Measurements from ENCODE around the gene GSTK1. TPM values are rescaled to one million over a fixed set of nuclear protein-coding genes. Genes with fewer than 3 reads are reported as not detected.
A peak's percentile ranks its signal among the peaks of the same experiment; 100 is the strongest.
"Not testable (repeated sequence)": the region's sequence is repeated elsewhere in the genome, so short reads cannot be mapped to it uniquely, and the experiment has no call there.

GSTK1 gene
- total RNA-seq, 1 donor = 91.9 TPM

GRCh38 chr7:143285806-143286521 is 22.7 kb downstream of the GSTK1 start:
- DNase-seq (ENCODE audit: low read depth) = no peak
- H3K4me3 ChIP-seq (ENCODE audit: low read depth, low read length) = no peak overlapping the region
- TF ChIP-seq, protein P1, sequence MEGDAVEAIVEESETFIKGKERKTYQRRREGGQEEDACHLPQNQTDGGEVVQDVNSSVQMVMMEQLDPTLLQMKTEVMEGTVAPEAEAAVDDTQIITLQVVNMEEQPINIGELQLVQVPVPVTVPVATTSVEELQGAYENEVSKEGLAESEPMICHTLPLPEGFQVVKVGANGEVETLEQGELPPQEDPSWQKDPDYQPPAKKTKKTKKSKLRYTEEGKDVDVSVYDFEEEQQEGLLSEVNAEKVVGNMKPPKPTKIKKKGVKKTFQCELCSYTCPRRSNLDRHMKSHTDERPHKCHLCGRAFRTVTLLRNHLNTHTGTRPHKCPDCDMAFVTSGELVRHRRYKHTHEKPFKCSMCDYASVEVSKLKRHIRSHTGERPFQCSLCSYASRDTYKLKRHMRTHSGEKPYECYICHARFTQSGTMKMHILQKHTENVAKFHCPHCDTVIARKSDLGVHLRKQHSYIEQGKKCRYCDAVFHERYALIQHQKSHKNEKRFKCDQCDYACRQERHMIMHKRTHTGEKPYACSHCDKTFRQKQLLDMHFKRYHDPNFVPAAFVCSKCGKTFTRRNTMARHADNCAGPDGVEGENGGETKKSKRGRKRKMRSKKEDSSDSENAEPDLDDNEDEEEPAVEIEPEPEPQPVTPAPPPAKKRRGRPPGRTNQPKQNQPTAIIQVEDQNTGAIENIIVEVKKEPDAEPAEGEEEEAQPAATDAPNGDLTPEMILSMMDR (IDR thresholded peaks at IDR 0.05; ENCODE audit: insufficient read depth, low read length) = no peak

DNA sequence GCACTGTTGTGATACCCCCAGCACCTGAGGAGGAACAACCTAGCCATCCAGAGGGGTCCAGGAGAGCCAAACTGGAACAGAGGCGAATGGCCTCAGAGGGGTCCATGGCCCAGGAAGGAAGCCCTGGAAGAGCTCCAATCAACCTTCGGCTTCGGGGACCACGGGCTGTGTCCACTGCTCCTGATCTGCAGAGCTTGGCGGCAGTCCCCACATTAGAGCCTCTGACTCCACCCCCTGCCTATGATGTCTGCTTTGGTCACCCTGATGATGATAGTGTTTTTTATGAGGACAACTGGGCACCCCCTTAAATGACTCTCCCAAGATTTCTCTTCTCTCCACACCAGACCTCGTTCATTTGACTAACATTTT is 23.3 kb downstream of the GSTK1 start:
- TF ChIP-seq, protein P1 (IDR thresholded peaks at IDR 0.05; ENCODE audit: insufficient read depth, low read length) = no peak

DNA sequence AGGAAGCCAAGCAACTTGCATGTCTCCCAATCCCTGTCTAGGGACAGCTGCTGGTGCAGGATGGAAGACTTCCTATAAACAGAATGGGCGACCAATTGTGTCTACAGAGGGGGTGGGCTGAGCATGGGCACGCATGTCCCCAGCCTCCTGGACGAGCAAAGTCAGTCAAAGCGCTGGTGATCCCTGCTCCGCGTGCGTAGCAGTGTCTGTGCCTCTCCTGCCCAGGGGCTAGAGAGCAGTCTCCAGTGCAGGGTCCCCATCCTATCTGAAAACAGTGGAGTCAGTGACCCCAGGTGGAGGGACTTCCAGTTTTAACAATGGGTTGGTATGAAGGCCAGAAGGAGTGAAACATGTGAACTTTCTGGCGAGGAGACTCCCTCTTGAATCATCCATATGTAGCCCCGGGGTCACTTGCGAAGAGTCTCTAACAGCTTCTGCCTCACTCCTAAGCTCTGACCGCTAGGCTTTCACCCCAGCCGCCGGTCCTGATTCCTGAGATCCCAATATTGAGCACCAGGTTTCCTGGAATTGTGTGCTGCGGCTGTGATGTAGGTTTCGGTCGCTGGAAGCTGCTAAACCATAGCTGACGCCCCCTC is 24.2 kb downstream of the GSTK1 start:
- peak overlapping the region; percentile 60 for H3K4me3 ChIP-seq (ENCODE audit: low read depth, low read length)
- no peak for DNase-seq (ENCODE audit: low read depth)
- TF ChIP-seq, protein P1 (IDR thresholded peaks at IDR 0.05; ENCODE audit: insufficient read depth, low read length) = no peak

More for the DNA sequence above, 23.3 kb downstream of the GSTK1 start:
- no peak overlapping the region for H3K4me3 ChIP-seq (ENCODE audit: low read depth, low read length)
- DNase-seq (ENCODE audit: low read depth) = no peak

- H3K4me3 ChIP-seq (ENCODE audit: low read depth, low read length) = peak within 1 kb of the TSS; percentile 90
- TF ChIP-seq, protein P1 (IDR thresholded peaks at IDR 0.05; ENCODE audit: insufficient read depth, low read length) = peak; percentile 46
Measured at GRCh38 chr7:143287935-143288826, 24.9 kb downstream of the GSTK1 start, which contains the start of gene CASP2. Gene CASP2, plus strand, starts transcription at chr7:143288351. Its CDS starts 105 bp downstream, at chr7:143288456.

DNA sequence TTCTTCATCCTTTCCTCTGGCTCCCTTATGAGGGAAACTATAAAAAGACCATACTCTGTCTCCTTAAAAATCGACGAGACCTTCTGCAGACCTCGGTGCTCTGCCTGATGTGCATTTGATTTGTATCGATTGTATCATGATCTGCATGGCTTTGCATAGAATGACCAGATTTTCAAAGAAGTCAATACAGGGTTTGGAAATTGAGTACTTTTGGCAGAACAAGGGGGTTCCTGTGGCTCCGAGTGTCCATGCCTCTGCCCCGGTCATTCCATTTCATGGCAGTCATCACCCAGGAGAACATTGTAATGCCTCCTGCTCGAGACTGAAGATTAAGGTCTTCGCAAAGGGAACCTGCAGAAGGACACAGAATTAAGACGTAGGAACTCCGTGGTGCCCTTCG is 25.6 kb downstream of the GSTK1 start:
- no peak for DNase-seq (ENCODE audit: low read depth)
- TF ChIP-seq, protein P1 (IDR thresholded peaks at IDR 0.05; ENCODE audit: insufficient read depth, low read length) = no peak
- peak overlapping the region; percentile 90 for H3K4me3 ChIP-seq (ENCODE audit: low read depth, low read length)

More at GRCh38 chr7:143287935-143288826, 24.9 kb downstream of the GSTK1 start, which contains the start of gene CASP2:
- DNase-seq (ENCODE audit: low read depth) = peak; percentile 95

DNA sequence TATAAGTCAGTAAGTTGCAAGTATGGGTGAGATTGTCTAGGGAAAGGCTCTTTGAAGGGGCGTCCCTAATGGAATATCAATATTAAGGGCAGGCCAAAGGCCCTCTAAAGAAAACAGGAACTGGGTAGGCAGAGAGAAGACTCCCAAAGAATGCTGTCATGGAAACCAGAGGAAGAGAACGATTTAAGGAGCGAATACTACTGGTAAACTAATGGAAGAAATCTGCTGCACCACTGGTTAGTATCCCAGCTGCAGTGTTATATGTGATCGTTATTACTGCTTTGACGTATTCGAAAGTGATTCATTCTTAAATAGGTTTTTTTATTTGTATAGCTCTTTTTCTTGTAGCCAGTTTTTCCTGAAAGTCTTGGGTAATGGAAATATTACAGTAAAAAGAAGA is 26.2 kb downstream of the GSTK1 start:
- peak overlapping the region; percentile 90 for H3K4me3 ChIP-seq (ENCODE audit: low read depth, low read length)
- no peak for DNase-seq (ENCODE audit: low read depth)
- TF ChIP-seq, protein P1 (IDR thresholded peaks at IDR 0.05; ENCODE audit: insufficient read depth, low read length) = no peak

DNA sequence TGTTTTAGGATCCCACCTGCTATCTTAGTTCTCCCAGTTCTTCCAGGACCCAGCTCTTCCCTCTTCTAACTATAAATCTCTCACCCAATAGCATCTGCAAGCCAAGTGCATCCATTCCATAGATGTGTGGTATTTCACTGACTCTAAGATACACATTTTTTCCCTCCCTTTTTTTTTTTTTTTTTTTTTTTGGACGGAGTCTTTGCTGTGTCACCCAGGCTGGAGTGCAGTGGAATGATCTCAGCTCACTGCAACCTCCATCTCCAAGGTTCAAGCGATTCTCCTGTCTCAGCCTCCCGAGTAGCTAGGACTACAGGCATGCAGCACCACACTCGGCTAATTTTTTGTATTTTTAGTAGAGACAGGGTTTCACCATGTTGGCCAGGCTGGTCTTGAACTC is 26.6 kb downstream of the GSTK1 start:
- H3K4me3 ChIP-seq (ENCODE audit: low read depth, low read length) = peak overlapping the region; percentile 37
- not testable (repeated sequence) for DNase-seq (ENCODE audit: low read depth)

All from fibroblast of the aortic adventitia (primary cell).